Measurements from ENCODE around the gene LGI2.
"Not testable (repeated sequence)": the region's sequence is repeated elsewhere in the genome, so short reads cannot be mapped to it uniquely, and the experiment has no call there.

Gene LGI2

DNA sequence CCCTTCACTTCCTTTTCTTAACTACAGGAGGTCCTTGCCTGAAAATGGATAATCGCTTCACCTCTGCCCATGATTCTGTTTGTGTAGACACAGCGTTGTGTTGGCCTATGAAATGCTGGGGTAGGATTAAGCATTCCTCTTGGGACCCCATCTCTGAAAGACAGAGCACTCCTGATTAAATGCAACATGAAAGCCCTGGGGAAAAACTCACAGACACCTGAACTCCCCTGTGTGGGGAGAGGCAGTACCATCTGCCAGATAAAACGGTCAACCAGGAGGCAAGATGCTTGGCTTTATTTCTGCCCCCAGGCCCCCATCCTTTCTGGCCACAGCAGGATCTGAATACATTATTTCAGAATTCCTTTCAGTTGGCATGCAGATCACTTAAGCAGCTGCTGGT is 1.9 kb downstream of the LGI2 start:
- DNase-seq, result no peak
- no peak for TF ChIP-seq POLR2A (IDR thresholded peaks at IDR 0.05; ENCODE audit: low read length)
- no peak for TF ChIP-seq GATA1 (IDR thresholded peaks at IDR 0.05; ENCODE audit: low read depth, low read length)

DNA sequence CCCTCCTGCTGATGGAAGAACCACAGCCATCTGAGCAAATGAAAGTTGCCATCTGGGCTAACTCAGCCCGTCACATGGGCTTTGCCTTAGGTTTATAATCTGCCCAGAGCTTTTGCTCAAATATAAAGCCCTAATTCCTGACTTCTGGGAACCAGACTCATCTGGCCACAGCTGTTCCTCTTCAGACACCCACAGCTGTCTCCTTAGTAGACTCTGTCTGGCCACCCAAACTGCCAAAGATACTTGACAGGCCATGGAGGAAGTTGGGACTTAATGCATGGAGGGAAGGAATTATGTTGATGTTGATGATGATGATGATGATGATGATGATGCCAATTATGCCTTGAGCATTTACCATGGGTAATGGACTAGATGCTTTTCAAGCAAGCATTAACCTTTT is 8.0 kb downstream of the LGI2 start:
- DNase-seq, result no peak
- no peak for TF ChIP-seq POLR2A (IDR thresholded peaks at IDR 0.05; ENCODE audit: low read length)
- TF ChIP-seq GATA1 (IDR thresholded peaks at IDR 0.05; ENCODE audit: low read depth, low read length), result no peak

- no peak for TF ChIP-seq GATA1 (IDR thresholded peaks at IDR 0.05; ENCODE audit: low read depth, low read length)
- TF ChIP-seq POLR2A (IDR thresholded peaks at IDR 0.05; ENCODE audit: low read length), result no peak
- no peak for DNase-seq
Observed at GRCh38 chr4:25021216-25021615, 9.5 kb downstream of the LGI2 start.

- DNase-seq, result peak in 1 of 2 experiments; percentile 2
Observed at GRCh38 chr4:25020236-25020635, 10.5 kb downstream of the LGI2 start.

DNA sequence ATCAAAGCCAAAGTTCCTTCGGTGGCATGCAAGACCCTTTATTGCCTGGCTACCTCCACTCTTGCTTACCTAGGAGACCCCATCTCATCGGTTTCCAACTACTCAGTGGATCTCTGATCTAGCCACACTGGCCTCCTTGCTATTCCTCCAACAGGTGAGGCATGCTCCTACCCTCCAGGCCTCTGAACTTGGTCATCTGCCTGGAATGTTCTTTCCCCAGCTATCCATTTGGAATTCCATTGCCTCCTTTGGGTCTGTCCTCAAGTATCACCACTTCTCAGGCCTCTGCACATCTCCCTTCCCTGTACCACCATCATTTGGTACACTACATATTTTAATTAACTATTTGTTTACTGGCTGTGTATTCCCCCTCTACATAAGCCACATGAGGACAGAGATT is 11.2 kb downstream of the LGI2 start:
- no peak for TF ChIP-seq POLR2A (IDR thresholded peaks at IDR 0.05; ENCODE audit: low read length)
- no peak for TF ChIP-seq GATA1 (IDR thresholded peaks at IDR 0.05; ENCODE audit: low read depth, low read length)
- DNase-seq, result no peak

More at GRCh38 chr4:25020236-25020635, 10.5 kb downstream of the LGI2 start:
- TF ChIP-seq GATA1 (IDR thresholded peaks at IDR 0.05; ENCODE audit: low read depth, low read length), result no peak
- TF ChIP-seq POLR2A (IDR thresholded peaks at IDR 0.05; ENCODE audit: low read length), result no peak

GRCh38 chr4:25015012-25015411 is 15.7 kb downstream of the LGI2 start:
- no peak for DNase-seq
- TF ChIP-seq GATA1 (IDR thresholded peaks at IDR 0.05; ENCODE audit: low read depth, low read length) (no peak), POLR2A (IDR thresholded peaks at IDR 0.05; ENCODE audit: low read length) (no peak)

GRCh38 chr4:25014662-25014983 is 16.1 kb downstream of the LGI2 start:
- DNase-seq, result not testable (repeated sequence)

DNA sequence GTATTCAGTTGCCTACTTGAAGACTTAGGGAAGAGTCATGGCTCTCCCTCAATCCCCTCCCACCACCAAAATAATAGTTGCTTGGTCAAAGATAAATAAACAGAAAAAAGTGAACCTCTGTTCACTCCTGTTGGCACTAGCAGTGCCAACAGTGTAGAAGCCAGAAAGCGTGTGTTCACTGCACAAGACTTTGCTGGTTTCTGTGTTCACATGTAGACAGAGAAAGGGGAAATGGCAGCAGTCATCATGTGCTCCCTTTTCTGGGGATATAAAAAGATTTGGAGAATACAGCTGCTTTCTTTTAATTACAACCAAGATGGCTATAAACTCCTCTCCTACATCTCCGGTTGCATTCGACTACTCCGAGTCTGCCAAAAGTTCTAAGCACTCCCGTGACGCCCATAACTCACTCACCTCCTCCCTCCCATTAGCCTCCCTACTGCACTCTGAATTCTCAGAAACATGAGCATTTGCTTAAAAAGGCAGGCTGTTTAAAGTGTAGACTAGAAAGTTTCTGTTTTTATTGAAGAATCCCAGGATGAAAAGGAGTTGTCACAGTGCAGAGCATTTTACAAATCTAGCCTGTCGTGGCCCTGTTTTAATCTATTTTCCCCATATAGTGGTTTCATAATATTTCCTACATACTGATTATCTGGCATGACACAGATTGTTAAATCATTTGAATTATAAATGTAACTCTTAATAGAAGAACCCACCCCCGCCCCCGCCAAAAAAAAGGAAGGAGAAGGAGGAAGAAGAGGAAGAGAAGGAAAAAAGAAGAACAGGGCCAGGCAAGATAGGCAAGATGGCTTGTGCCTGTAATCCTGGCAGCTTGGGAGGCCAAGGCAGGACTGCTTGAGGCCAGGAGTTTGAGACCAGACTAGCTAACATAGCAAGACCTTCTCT is 16.7 kb downstream of the LGI2 start:
- no peak for TF ChIP-seq GATA1 (IDR thresholded peaks at IDR 0.05; ENCODE audit: low read depth, low read length)
- no peak for TF ChIP-seq POLR2A (IDR thresholded peaks at IDR 0.05; ENCODE audit: low read length)
- no peak for DNase-seq

DNA sequence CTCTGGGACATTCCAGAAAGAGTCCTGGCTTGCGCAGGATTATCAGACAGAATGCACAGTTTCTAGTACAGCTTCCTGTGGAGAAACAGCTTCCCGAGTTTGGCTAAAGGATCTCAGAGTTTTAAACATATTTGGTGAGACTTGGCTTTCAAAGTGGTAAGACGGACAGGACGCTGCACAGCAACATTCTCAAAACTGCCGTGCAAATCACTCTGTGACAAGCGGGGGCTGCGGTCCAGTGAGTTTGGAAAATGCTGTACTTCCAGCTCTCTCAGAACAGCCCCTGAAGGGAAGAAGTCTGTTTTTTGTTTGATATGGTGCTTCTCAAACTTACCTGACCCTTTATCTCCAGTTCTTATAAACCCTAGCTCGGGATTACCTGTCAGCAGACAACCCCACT is 18.1 kb downstream of the LGI2 start:
- no peak for TF ChIP-seq POLR2A (IDR thresholded peaks at IDR 0.05; ENCODE audit: low read length)
- TF ChIP-seq GATA1 (IDR thresholded peaks at IDR 0.05; ENCODE audit: low read depth, low read length), result no peak
- no peak for DNase-seq

GRCh38 chr4:25011135-25011866 is 19.4 kb downstream of the LGI2 start:
- no peak for DNase-seq
- TF ChIP-seq POLR2A (IDR thresholded peaks at IDR 0.05; ENCODE audit: low read length), result no peak
- no peak for TF ChIP-seq GATA1 (IDR thresholded peaks at IDR 0.05; ENCODE audit: low read depth, low read length)

GRCh38 chr4:25007598-25007997 is 23.1 kb downstream of the LGI2 start:
- TF ChIP-seq GATA1 (IDR thresholded peaks at IDR 0.05; ENCODE audit: low read depth, low read length), result no peak
- no peak for TF ChIP-seq POLR2A (IDR thresholded peaks at IDR 0.05; ENCODE audit: low read length)
- no peak for DNase-seq

DNA sequence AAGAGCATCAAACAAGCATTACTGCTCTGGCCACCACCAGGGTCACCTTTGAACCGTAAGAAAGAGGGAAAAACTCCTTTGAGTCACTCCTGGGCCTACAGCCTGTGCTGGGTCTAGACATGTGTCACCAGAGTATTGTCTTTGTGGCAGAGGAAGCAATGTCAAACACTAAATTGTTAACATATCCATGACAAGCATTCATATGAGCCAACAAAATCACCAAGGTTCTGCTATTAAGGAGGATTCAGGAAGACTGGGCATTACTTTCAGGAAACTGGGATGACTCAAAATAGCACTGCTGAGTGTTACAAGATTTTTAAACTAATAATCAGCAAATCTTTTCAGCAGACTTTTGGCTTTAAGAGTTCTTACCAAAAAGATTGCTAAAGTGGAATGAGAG is 28.1 kb downstream of the LGI2 start:
- no peak for DNase-seq
- no peak for TF ChIP-seq POLR2A (IDR thresholded peaks at IDR 0.05; ENCODE audit: low read length)
- no peak for TF ChIP-seq GATA1 (IDR thresholded peaks at IDR 0.05; ENCODE audit: low read depth, low read length)

- TF ChIP-seq GATA1 (IDR thresholded peaks at IDR 0.05; ENCODE audit: low read depth, low read length), result no peak
- TF ChIP-seq POLR2A (IDR thresholded peaks at IDR 0.05; ENCODE audit: low read length), result no peak
- DNase-seq, result no peak
Observed at GRCh38 chr4:25001509-25001908, 29.2 kb downstream of the LGI2 start.

DNA sequence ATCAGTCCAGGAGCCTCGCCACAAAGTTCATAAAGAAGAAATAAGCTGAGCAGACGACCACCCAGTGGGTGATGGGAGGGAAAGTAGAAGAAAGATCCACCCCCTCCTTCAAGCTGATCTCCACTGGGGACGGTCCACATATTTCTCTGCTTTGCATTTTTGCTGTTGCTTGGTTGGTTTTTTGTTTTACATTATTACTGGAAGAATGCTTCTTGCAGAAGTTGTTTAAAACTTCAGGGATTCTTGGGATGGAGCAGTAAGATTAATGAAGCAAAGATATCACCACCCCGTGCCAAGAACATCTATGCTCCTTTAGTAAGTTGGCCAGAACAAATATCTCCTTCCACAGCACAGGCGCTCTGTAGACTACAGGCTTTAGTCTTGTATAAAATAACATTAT is 30.1 kb downstream of the LGI2 start:
- TF ChIP-seq POLR2A (IDR thresholded peaks at IDR 0.05; ENCODE audit: low read length), result no peak
- TF ChIP-seq GATA1 (IDR thresholded peaks at IDR 0.05; ENCODE audit: low read depth, low read length), result no peak
- no peak for DNase-seq

Data from erythroblast (primary cell).